Effector memory CD4-positive, alpha-beta T cell (primary cell): ENCODE data around the gene GRID1.
"Not testable (repeated sequence)": the region's sequence is repeated elsewhere in the genome, so short reads cannot be mapped to it uniquely, and the experiment has no call there.

Experiments used
- DNase-seq, 3 donors: peaks; one replicate each; pipeline ENCODE4 v3.0.0-alpha.2; 2020
- H3K27ac ChIP-seq: 2 replicates; pipeline ENCODE4 v1.7.0; 2013; ENCODE audit warnings: mild to moderate bottlenecking, low read length, moderate library complexity; ENCODE audit not compliant: insufficient read depth, poor library complexity, severe bottlenecking
- H3K27me3 ChIP-seq: replicated peaks from 2 replicates; pipeline ENCODE4 v1.7.0; 2013; ENCODE audit warnings: mild to moderate bottlenecking, low read length; ENCODE audit not compliant: insufficient read depth, control insufficient read depth, poor library complexity, severe bottlenecking
- H3K36me3 ChIP-seq: 2 replicates; pipeline ENCODE4 v1.7.0; 2013; ENCODE audit warnings: mild to moderate bottlenecking, low read length, moderate library complexity; ENCODE audit not compliant: control insufficient read depth, insufficient read depth
- H3K4me1 ChIP-seq: 2 replicates; pipeline ENCODE4 v1.7.0; 2013; ENCODE audit warnings: low read length, mild to moderate bottlenecking; ENCODE audit not compliant: control insufficient read depth, insufficient read depth, poor library complexity, severe bottlenecking
- H3K4me3 ChIP-seq: 2 replicates; pipeline ENCODE4 v1.7.0; 2013; ENCODE audit warnings: low read length, low read depth, mild to moderate bottlenecking; ENCODE audit not compliant: insufficient read depth, poor library complexity, severe bottlenecking
- H3K9me3 ChIP-seq: 2 replicates; pipeline ENCODE4 v1.7.0; 2013; ENCODE audit warnings: mild to moderate bottlenecking, low read length, moderate library complexity; ENCODE audit not compliant: control insufficient read depth

GRID1 gene

GRCh38 chr10:86107611-86108310, 258.8 kb downstream of the GRID1 start:
- H3K27ac ChIP-seq, H3K4me3 ChIP-seq, DNase-seq, H3K4me1 ChIP-seq, H3K36me3 ChIP-seq, H3K9me3 ChIP-seq, H3K27me3 ChIP-seq: not testable (repeated sequence)

- no peaks in the 10 kb centered on the region for H3K9me3 ChIP-seq
- H3K36me3 ChIP-seq = no peaks in the 10 kb centered on the region
- no peak overlapping the region for H3K27ac ChIP-seq
- no peak overlapping the region for H3K4me3 ChIP-seq
- no peaks in the 10 kb centered on the region for H3K27me3 ChIP-seq
- no peak for DNase-seq
- H3K4me1 ChIP-seq = no peaks in the 10 kb centered on the region
Measured at GRCh38 chr10:86107131-86107530, 259.5 kb downstream of the GRID1 start.

- no peaks in the 10 kb centered on the region for H3K9me3 ChIP-seq
- DNase-seq = no peak
- no peaks in the 10 kb centered on the region for H3K27me3 ChIP-seq
- H3K4me3 ChIP-seq = no peak overlapping the region
- H3K27ac ChIP-seq = no peak overlapping the region
- no peaks in the 10 kb centered on the region for H3K36me3 ChIP-seq
- H3K4me1 ChIP-seq = no peaks in the 10 kb centered on the region
Measured at GRCh38 chr10:86106616-86107015, 260.0 kb downstream of the GRID1 start.

GRCh38 chr10:86105640-86106039, 261.0 kb downstream of the GRID1 start:
- Histone ChIP-seq H3K27ac (no peak overlapping the region), H3K4me1 (no peaks in the 10 kb centered on the region), H3K9me3 (no peaks in the 10 kb centered on the region), H3K4me3 (no peak overlapping the region), H3K27me3 (no peaks in the 10 kb centered on the region), H3K36me3 (no peaks in the 10 kb centered on the region)
- DNase-seq = no peak

- H3K9me3 ChIP-seq = no peaks in the 10 kb centered on the region
- no peak for DNase-seq
Measured at GRCh38 chr10:86105181-86105580, 261.4 kb downstream of the GRID1 start.

GRCh38 chr10:86104611-86105145, 261.9 kb downstream of the GRID1 start:
- no peaks in the 10 kb centered on the region for H3K9me3 ChIP-seq
- H3K27ac ChIP-seq = no peak overlapping the region
- H3K36me3 ChIP-seq = no peaks in the 10 kb centered on the region
- no peak for DNase-seq
- H3K4me1 ChIP-seq = no peaks in the 10 kb centered on the region
- H3K27me3 ChIP-seq = no peaks in the 10 kb centered on the region
- no peak overlapping the region for H3K4me3 ChIP-seq

More at GRCh38 chr10:86105181-86105580, 261.4 kb downstream of the GRID1 start:
- H3K4me1 ChIP-seq = no peaks in the 10 kb centered on the region
- H3K27ac ChIP-seq = no peak overlapping the region
- no peak overlapping the region for H3K4me3 ChIP-seq
- no peaks in the 10 kb centered on the region for H3K36me3 ChIP-seq
- no peaks in the 10 kb centered on the region for H3K27me3 ChIP-seq

GRCh38 chr10:86104156-86104555, 262.4 kb downstream of the GRID1 start:
- no peak for DNase-seq
- no peaks in the 10 kb centered on the region for H3K36me3 ChIP-seq

GRCh38 chr10:86103391-86104101, 263.0 kb downstream of the GRID1 start:
- Histone ChIP-seq H3K27me3 (no peaks in the 10 kb centered on the region), H3K4me3 (no peak overlapping the region), H3K36me3 (no peaks in the 10 kb centered on the region), H3K9me3 (no peaks in the 10 kb centered on the region), H3K4me1 (no peaks in the 10 kb centered on the region), H3K27ac (no peak overlapping the region)
- DNase-seq = no peak

More at GRCh38 chr10:86104156-86104555, 262.4 kb downstream of the GRID1 start:
- no peaks in the 10 kb centered on the region for H3K4me1 ChIP-seq
- H3K9me3 ChIP-seq = no peaks in the 10 kb centered on the region
- H3K4me3 ChIP-seq = no peak overlapping the region
- no peaks in the 10 kb centered on the region for H3K27me3 ChIP-seq
- H3K27ac ChIP-seq = no peak overlapping the region

GRCh38 chr10:86102451-86102850, 264.1 kb downstream of the GRID1 start:
- H3K36me3 ChIP-seq = no peaks in the 10 kb centered on the region
- no peaks in the 10 kb centered on the region for H3K4me1 ChIP-seq
- H3K4me3 ChIP-seq = no peak overlapping the region
- H3K9me3 ChIP-seq = no peaks in the 10 kb centered on the region
- DNase-seq = no peak
- no peaks in the 10 kb centered on the region for H3K27me3 ChIP-seq
- H3K27ac ChIP-seq = no peak overlapping the region

GRCh38 chr10:86102031-86102430, 264.6 kb downstream of the GRID1 start:
- H3K4me1 ChIP-seq = no peaks in the 10 kb centered on the region
- H3K4me3 ChIP-seq = no peak overlapping the region
- no peaks in the 10 kb centered on the region for H3K9me3 ChIP-seq
- no peaks in the 10 kb centered on the region for H3K36me3 ChIP-seq
- H3K27me3 ChIP-seq = no peaks in the 10 kb centered on the region
- H3K27ac ChIP-seq = no peak overlapping the region
- DNase-seq = no peak
